ENCODE results near the gene CARD19.
A peak's percentile ranks its signal among the peaks of the same experiment; 100 is the strongest.

CARD19 gene

GRCh38 chr9:93128011-93128714 is 32.1 kb downstream of the CARD19 start:
- peak overlapping the region; percentile 74 for H3K27ac ChIP-seq
- no peak overlapping the region for H2AFZ ChIP-seq
- H3K79me2 ChIP-seq = peaks cover 44% of the 10 kb centered on the region
- no peaks in the 10 kb centered on the region for H3K27me3 ChIP-seq (ENCODE audit: control insufficient read depth, insufficient read depth, low read length)
- H3K4me3 ChIP-seq (ENCODE audit: low read depth, low read length) = no peak overlapping the region
- H3K9ac ChIP-seq = no peak overlapping the region
- no peak overlapping the region for H3K4me2 ChIP-seq (ENCODE audit: low read length)
- H3K9me3 ChIP-seq (ENCODE audit: control insufficient read depth, low read length) = no peaks in the 10 kb centered on the region
- TF ChIP-seq CTCF (IDR thresholded peaks at IDR 0.05) = no peak
- H3K4me1 ChIP-seq = peaks cover 43% of the 10 kb centered on the region
- H3K36me3 ChIP-seq (ENCODE audit: control insufficient read depth, insufficient read depth, low read length) = no peaks in the 10 kb centered on the region

GRCh38 chr9:93128715-93129224 is 32.8 kb downstream of the CARD19 start:
- peak overlapping the region; percentile 9 for H3K4me2 ChIP-seq (ENCODE audit: low read length)
- no peaks in the 10 kb centered on the region for H3K36me3 ChIP-seq (ENCODE audit: control insufficient read depth, insufficient read depth, low read length)
- H3K4me1 ChIP-seq = peaks cover 43% of the 10 kb centered on the region
- H3K79me2 ChIP-seq = peaks cover 44% of the 10 kb centered on the region
- no peaks in the 10 kb centered on the region for H3K9me3 ChIP-seq (ENCODE audit: control insufficient read depth, low read length)
- peak overlapping the region; percentile 74 for H3K27ac ChIP-seq
- no peak for TF ChIP-seq CTCF (IDR thresholded peaks at IDR 0.05)
- H2AFZ ChIP-seq = no peak overlapping the region
- no peaks in the 10 kb centered on the region for H3K27me3 ChIP-seq (ENCODE audit: control insufficient read depth, insufficient read depth, low read length)
- H3K4me3 ChIP-seq (ENCODE audit: low read depth, low read length) = no peak overlapping the region
- no peak overlapping the region for H3K9ac ChIP-seq

- H3K27me3 ChIP-seq (ENCODE audit: control insufficient read depth, insufficient read depth, low read length) = no peaks in the 10 kb centered on the region
- H3K4me3 ChIP-seq (ENCODE audit: low read depth, low read length) = no peak overlapping the region
- H3K27ac ChIP-seq = peak overlapping the region; percentile 44
- no peak for TF ChIP-seq CTCF (IDR thresholded peaks at IDR 0.05)
- peaks cover 44% of the 10 kb centered on the region for H3K79me2 ChIP-seq
- no peaks in the 10 kb centered on the region for H3K36me3 ChIP-seq (ENCODE audit: control insufficient read depth, insufficient read depth, low read length)
- no peak overlapping the region for H3K9ac ChIP-seq
- peak overlapping the region; percentile 9 for H3K4me2 ChIP-seq (ENCODE audit: low read length)
- H3K9me3 ChIP-seq (ENCODE audit: control insufficient read depth, low read length) = no peaks in the 10 kb centered on the region
- H3K4me1 ChIP-seq = peaks cover 43% of the 10 kb centered on the region
- no peak overlapping the region for H2AFZ ChIP-seq
These were observed 33.3 kb downstream of the CARD19 start for GRCh38 chr9:93129286-93129685.

- TF ChIP-seq CTCF (IDR thresholded peaks at IDR 0.05) = no peak
- H3K4me3 ChIP-seq (ENCODE audit: low read depth, low read length) = no peak overlapping the region
- no peaks in the 10 kb centered on the region for H3K9me3 ChIP-seq (ENCODE audit: control insufficient read depth, low read length)
- H3K36me3 ChIP-seq (ENCODE audit: control insufficient read depth, insufficient read depth, low read length) = no peaks in the 10 kb centered on the region
- no peak overlapping the region for H2AFZ ChIP-seq
- peak overlapping the region; percentile 44 for H3K27ac ChIP-seq
- H3K9ac ChIP-seq = no peak overlapping the region
- H3K4me1 ChIP-seq = peaks cover 46% of the 10 kb centered on the region
- H3K79me2 ChIP-seq = peaks cover 43% of the 10 kb centered on the region
- no peaks in the 10 kb centered on the region for H3K27me3 ChIP-seq (ENCODE audit: control insufficient read depth, insufficient read depth, low read length)
- H3K4me2 ChIP-seq (ENCODE audit: low read length) = peak overlapping the region; percentile 93
These were observed 33.9 kb downstream of the CARD19 start for GRCh38 chr9:93129691-93130500.

Data from parathyroid adenoma (tissue), 2 donors.